ENCODE results near the gene ESRP2.

GRCh38 chr16:68228652-68229051, 7.3 kb downstream of the ESRP2 start:
- TF ChIP-seq CTCF (IDR thresholded peaks at IDR 0.05; ENCODE audit: low read depth, low read length, poor library complexity, severe bottlenecking): no peak
- no peak for TF ChIP-seq EZH2phosphoT487 (IDR thresholded peaks at IDR 0.05; ENCODE audit: borderline replicate concordance, low read length)
